Pancreas (tissue), 10 donors: ENCODE data around the gene CDK5. TPM values are rescaled to one million over a fixed set of nuclear protein-coding genes. Genes with fewer than 3 reads are reported as not detected.

Experiments used
- ATAC-seq, 4 donors: fragments of 200-7000 bp; cut with Tn5 transposase; one replicate each; pipeline versions ENCODE4 v1.8.0 to v1.9.1; 2020; ENCODE audit warnings: mild to moderate bottlenecking in 4 of 4, moderate library complexity in 4 of 4
- DNase-seq, 6 donors: peaks; one replicate each; pipeline ENCODE4 v3.0.0-alpha.2; 2020
- FAIRE-seq: peaks from 2 replicates; lab custom pipeline; 2012; peaks lifted over from hg19 to GRCh38; lab: Jason Lieb, UNC
- H3K27ac ChIP-seq, 4 donors: fragments of 200-600 bp; sonication (generic); 1 replicate in 3 of 4; 2 replicates in 1 of 4; pipeline versions ENCODE4 v1.5.0 to v1.8.0; 2020
- H3K27me3 ChIP-seq, 4 donors: fragments of 200-600 bp; one replicate each; pipeline ENCODE4 v1.8.0; 2021
- H3K36me3 ChIP-seq, 3 donors: fragments of 200-600 bp; sonication (generic) in 1 of 3; one replicate each; pipeline versions ENCODE4 v1.5.0 to v1.8.0; 2020 to 2021
- H3K4me1 ChIP-seq, 3 donors: fragments of 200-600 bp; one replicate each; pipeline ENCODE4 v1.8.0; 2021
- H3K4me3 ChIP-seq, 4 donors: fragments of 200-600 bp; sonication (generic) in 2 of 4; one replicate each; pipeline versions ENCODE4 v1.5.0 to v1.8.0; 2020 to 2021
- H3K9me3 ChIP-seq, 4 donors: fragments of 200-600 bp; one replicate each; pipeline ENCODE4 v1.8.0; 2021
- WGBS, 2 donors: extraction: QIAGEN DNeasy Blood & Tissue Kit; methylation state at CpG; one replicate each; pipeline ENCODE4 v1.1.7; 2013; 5-methylcytosine and 5-hydroxymethylcytosine counted together
- intact Hi-C, 3 donors: fragments of 100-400 bp; cut with DNase I; formaldehyde crosslinking; loops; one replicate each; pipeline versions ENCODE4 v1.11.1 to v1.14.2; 2022
- polyA plus RNA-seq, 2 donors: library from polyadenylated mRNA; stranded (reverse); fragments of 200-250 nt; gene quantifications; one replicate each; pipeline ENCODE4 v1.2.3, GENCODE V29; 2013
- total RNA-seq, 6 donors: library from RNA; stranded (reverse); fragmentation: NEBNext Ultra II Directional in 4 of 6; extraction: Animal tissue kit (Norgen Biotek cat#: 25700) in 4 of 6; gene quantifications; one replicate each; pipeline versions ENCODE4 v1.2.1 to v1.2.4, GENCODE V29; 2021 to 2023
- TF ChIP-seq, protein P1 (sequence below), 4 donors: fragments of 200-600 bp; sonication (generic) in 3 of 4; IDR thresholded peaks; one replicate each; pipeline versions ENCODE4 v1.5.0 to v1.8.0; 2021; ENCODE audit warnings: antibody characterized with exemption in 4 of 4
- donor health status: healthy with polysubstance abuse.
- donor health status: DM: no; HTN: no; CAD: no; lungs with moderate emphysema.
- donor health status: DM: no; HTN: no; CAD: no.
- donor health status: control.
- donor health status: control.
- donor health status: Bipolar disorder and iron deficiency.
- donor health status: DM: yes; HTN: yes; CAD: no.
- donor health status: DM: no; HTN: no; CAD: no.
- donor health status: DM: no; HTN: no; CAD: no.
- donor health status: DM: yes; HTN: yes; CAD: no.

CDK5 gene
- total and polyA plus RNA-seq, 8 donors: 3.7 to 7.8 (median 4.8) TPM

DNA sequence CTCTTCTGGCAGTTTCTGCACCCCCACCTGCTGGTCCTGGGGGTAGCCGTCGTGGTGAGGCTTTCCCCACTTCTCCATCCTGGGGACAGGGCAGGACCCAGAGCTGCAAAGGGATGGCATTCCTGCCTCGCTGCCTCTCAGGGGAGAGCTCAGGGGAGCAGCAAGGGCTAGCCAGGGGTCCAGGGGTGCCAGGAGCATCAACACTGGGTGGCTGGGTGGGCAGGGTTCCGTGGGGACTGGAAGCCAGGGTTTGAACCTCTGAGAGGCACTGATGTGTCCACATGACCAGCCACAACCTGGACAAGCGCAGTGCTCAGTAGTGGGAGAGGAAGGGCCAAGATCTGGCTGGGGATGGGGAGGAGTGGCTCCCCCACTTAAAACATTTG, 23.8 kb downstream of the CDK5 start:
- WGBS, 2 donors: 79 to 88% methylated on average over 5 of the region's 5 CpGs
- DNase-seq (peak in 1 of 6 donors; percentile 59), ATAC-seq (no peak), FAIRE-seq (no peak)
- Histone ChIP-seq H3K27ac (no peak overlapping the region), H3K4me1 (peaks cover 0 to 3% (median 0%) of the 10 kb centered on the region in 3 donors), H3K9me3 (no peaks in the 10 kb centered on the region), H3K27me3 (no peaks in the 10 kb centered on the region), H3K36me3 (peaks cover 0 to 16% (median 0%) of the 10 kb centered on the region in 3 donors), H3K4me3 (no peak overlapping the region)
- intact Hi-C loops: loop anchor here in 1 of 3 donors (5.0 kb wide), 1 partner anchor 78 kb away; no protein-coding TSS in a partner anchor
- TF ChIP-seq, protein P1, sequence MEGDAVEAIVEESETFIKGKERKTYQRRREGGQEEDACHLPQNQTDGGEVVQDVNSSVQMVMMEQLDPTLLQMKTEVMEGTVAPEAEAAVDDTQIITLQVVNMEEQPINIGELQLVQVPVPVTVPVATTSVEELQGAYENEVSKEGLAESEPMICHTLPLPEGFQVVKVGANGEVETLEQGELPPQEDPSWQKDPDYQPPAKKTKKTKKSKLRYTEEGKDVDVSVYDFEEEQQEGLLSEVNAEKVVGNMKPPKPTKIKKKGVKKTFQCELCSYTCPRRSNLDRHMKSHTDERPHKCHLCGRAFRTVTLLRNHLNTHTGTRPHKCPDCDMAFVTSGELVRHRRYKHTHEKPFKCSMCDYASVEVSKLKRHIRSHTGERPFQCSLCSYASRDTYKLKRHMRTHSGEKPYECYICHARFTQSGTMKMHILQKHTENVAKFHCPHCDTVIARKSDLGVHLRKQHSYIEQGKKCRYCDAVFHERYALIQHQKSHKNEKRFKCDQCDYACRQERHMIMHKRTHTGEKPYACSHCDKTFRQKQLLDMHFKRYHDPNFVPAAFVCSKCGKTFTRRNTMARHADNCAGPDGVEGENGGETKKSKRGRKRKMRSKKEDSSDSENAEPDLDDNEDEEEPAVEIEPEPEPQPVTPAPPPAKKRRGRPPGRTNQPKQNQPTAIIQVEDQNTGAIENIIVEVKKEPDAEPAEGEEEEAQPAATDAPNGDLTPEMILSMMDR (IDR thresholded peaks at IDR 0.05): no peak

GRCh38 chr7:151032936-151033863, 24.5 kb downstream of the CDK5 start:
- Histone ChIP-seq H3K9me3 (no peaks in the 10 kb centered on the region), H3K4me1 (peaks cover 0 to 3% (median 0%) of the 10 kb centered on the region in 3 donors), H3K27ac (no peak overlapping the region), H3K27me3 (no peaks in the 10 kb centered on the region), H3K4me3 (no peak overlapping the region), H3K36me3 (peaks cover 0 to 16% (median 0%) of the 10 kb centered on the region in 3 donors)
- intact Hi-C loops: loop anchor here in 1 of 3 donors (5.0 kb wide), 1 partner anchor 79 kb away; no protein-coding TSS in a partner anchor
- DNase-seq (peak in 1 of 6 donors; percentile 65), FAIRE-seq (no peak), ATAC-seq (no peak)
- 85 to 89% methylated on average over 17 of the region's 17 CpGs for WGBS, 2 donors
- TF ChIP-seq, protein P1 (IDR thresholded peaks at IDR 0.05): no peak

DNA sequence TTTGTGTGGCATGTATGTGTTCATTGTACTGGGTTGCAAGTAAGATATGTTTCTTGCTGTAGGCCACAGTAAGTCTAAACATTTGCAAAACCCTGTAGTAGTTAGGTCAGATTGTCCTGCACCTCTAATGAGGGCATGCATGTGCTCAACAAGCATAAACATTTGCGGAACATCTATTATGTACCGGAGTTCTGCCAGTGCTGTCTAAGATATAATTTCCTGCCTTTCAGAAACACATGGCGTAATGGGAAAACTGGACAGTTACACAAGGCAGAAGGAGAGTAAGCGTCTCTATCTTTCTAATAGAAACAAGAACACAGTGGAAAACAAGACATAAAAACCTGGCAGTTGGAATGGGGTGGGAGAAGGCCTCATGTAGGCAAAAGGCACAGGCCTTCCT, 26.7 kb downstream of the CDK5 start:
- TF ChIP-seq, protein P1 (IDR thresholded peaks at IDR 0.05): no peak
- no peaks in the 10 kb centered on the region for H3K9me3 ChIP-seq
- FAIRE-seq: no peak
- H3K27me3 ChIP-seq: no peaks in the 10 kb centered on the region
- intact Hi-C loops: loop anchor here in 1 of 3 donors (5.0 kb wide), 1 partner anchor 81 kb away; no protein-coding TSS in a partner anchor
- ATAC-seq: no peak
- WGBS, 2 donors: 91 to 93% methylated on average over 4 of the region's 4 CpGs
- no peak for DNase-seq
- H3K4me1 ChIP-seq: peaks cover 0 to 6% (median 0%) of the 10 kb centered on the region in 3 donors
- no peak overlapping the region for H3K27ac ChIP-seq
- H3K4me3 ChIP-seq: no peak overlapping the region
- H3K36me3 ChIP-seq: peaks cover 0 to 3% (median 0%) of the 10 kb centered on the region in 3 donors

DNA sequence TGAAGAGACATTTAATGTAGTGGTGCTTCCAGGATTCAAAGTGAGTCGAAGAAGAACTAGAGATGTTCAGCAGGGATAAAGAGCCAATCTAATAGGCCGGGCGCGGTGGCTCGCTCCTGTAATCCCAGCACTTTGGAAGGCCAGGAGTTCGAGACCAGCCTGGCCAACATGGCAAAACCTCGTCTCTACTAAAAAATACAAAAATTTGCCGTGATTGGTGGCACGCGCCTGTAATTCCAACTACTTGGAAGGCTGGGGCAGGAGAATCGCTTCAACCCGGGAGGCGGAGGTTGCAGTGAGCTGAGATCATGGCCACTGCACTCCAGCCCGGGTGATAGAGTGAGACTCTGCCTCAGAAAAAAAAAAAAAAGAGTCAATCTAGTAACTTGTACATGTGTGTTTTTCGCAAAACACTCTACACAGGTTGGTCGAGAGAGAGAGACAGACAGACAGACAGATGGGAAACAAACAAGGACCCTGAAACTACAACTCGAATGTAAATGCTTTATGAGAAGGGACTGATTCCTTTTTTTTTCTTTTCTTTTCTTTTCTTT, 28.7 kb downstream of the CDK5 start:
- TF ChIP-seq, protein P1 (IDR thresholded peaks at IDR 0.05): no peak
- no peak for DNase-seq
- peaks cover 0 to 6% (median 0%) of the 10 kb centered on the region in 3 donors for H3K4me1 ChIP-seq

More for the DNA sequence above, 28.7 kb downstream of the CDK5 start:
- no peak for FAIRE-seq
- ATAC-seq: peak in 2 of 4 donors; percentile 1
- peak overlapping the region; percentile 62 to 93 (median 75) for H3K4me3 ChIP-seq
- no peaks in the 10 kb centered on the region for H3K9me3 ChIP-seq
- H3K27ac ChIP-seq: peak overlapping the region; percentile 56 to 74 (median 66)
- intact Hi-C loops: no loop called here
- 35 to 45% methylated on average over 17 of the region's 17 CpGs for WGBS, 2 donors
- no peaks in the 10 kb centered on the region for H3K27me3 ChIP-seq
- no peaks in the 10 kb centered on the region for H3K36me3 ChIP-seq
